Left cardiac atrium (tissue), 4 donors: ENCODE data around the gene TUB. TPM values are rescaled to one million over a fixed set of nuclear protein-coding genes. Genes with fewer than 3 reads are reported as not detected.
A peak's percentile ranks its signal among the peaks of the same experiment; 100 is the strongest.

ENCODE experiments used
- ATAC-seq, 2 donors: fragments of 200-7000 bp; cut with Tn5 transposase; one replicate each; pipeline ENCODE4 v1.9.1; 2020; ENCODE audit warnings: mild to moderate bottlenecking in 2 of 2, moderate library complexity in 2 of 2
- DNase-seq: peaks from one replicate; pipeline ENCODE4 v3.0.0-alpha.2; 2020
- intact Hi-C, 2 donors: fragments of 100-400 bp; cut with DNase I; formaldehyde crosslinking; loops; one replicate each; pipeline versions ENCODE4 v1.14.1 to v1.15.1; 2022 to 2023
- total RNA-seq, 2 donors: library from RNA; stranded (reverse); fragmentation: NEBNext Ultra II Directional; extraction: Animal tissue kit (Norgen Biotek cat#: 25700); gene quantifications; one replicate each; pipeline ENCODE4 v1.2.1, GENCODE V29; 2021
- donor health status: DM: no; HTN: yes; CAD: no.
- donor health status: DM: no; HTN: yes; CAD: no; lungs with severe emphysema.
- donor health status: DM: yes; HTN: yes; CAD: no.
- donor health status: Dilated cardiomyopathy.

The TUB gene
- total RNA-seq, 2 donors from 2014 or later, result 11.6 to 13.1 TPM

- ATAC-seq, result no peak
- intact Hi-C loops, result no loop called here
- peak; percentile 9 for DNase-seq
Observed at GRCh38 chr11:8084352-8084751, 3.3 kb downstream of the TUB start.

- no peak for ATAC-seq
- intact Hi-C loops, result loop anchor here in 1 of 2 donors (5.0 kb wide), 1 partner anchor 48 kb away; no protein-coding TSS in a partner anchor
- DNase-seq, result no peak
Observed at GRCh38 chr11:8085011-8085645, 4.1 kb downstream of the TUB start.

- DNase-seq, result no peak
- peak in 1 of 2 donors; percentile 20 for ATAC-seq
- intact Hi-C loops, result loop anchor here in 1 of 2 donors (5.0 kb wide), 1 partner anchor 49 kb away; no protein-coding TSS in a partner anchor
Observed at GRCh38 chr11:8086001-8086479, 5.0 kb downstream of the TUB start.

GRCh38 chr11:8086571-8086970 lies 5.6 kb downstream of the TUB start:
- no peak for ATAC-seq
- peak; percentile 12 for DNase-seq
- intact Hi-C loops, result loop anchor here in 1 of 2 donors (5.0 kb wide), 1 partner anchor 49 kb away; no protein-coding TSS in a partner anchor

- intact Hi-C loops, result loop anchor here in 1 of 2 donors (5.0 kb wide), 1 partner anchor 50 kb away; no protein-coding TSS in a partner anchor
- ATAC-seq (no peak), DNase-seq (peak; percentile 16)
Observed at GRCh38 chr11:8087185-8087584, 6.2 kb downstream of the TUB start.

GRCh38 chr11:8087756-8088155 lies 6.7 kb downstream of the TUB start:
- intact Hi-C loops, result loop anchor here in 1 of 2 donors (5.0 kb wide), 1 partner anchor 50 kb away; no protein-coding TSS in a partner anchor
- ATAC-seq (no peak), DNase-seq (no peak)

GRCh38 chr11:8089791-8090510 lies 8.9 kb downstream of the TUB start:
- DNase-seq (no peak), ATAC-seq (no peak)
- intact Hi-C loops, result loop anchor here in 1 of 2 donors (5.0 to 10.0 kb wide), 3 partner anchors 53 to 195 kb away; no protein-coding TSS in a partner anchor

GRCh38 chr11:8090756-8091155 lies 9.7 kb downstream of the TUB start:
- no peak for ATAC-seq
- DNase-seq, result peak; percentile 43
- intact Hi-C loops, result loop anchor here in 1 of 2 donors (5.0 to 10.0 kb wide), 2 partner anchors 83 to 196 kb away; no protein-coding TSS in a partner anchor

GRCh38 chr11:8091721-8092120 lies 10.7 kb downstream of the TUB start:
- ATAC-seq (no peak), DNase-seq (peak; percentile 17)
- intact Hi-C loops, result loop anchor here (2.0 to 10.0 kb wide), 3 partner anchors 59 to 197 kb away; no protein-coding TSS in a partner anchor

GRCh38 chr11:8092587-8093424 lies 11.8 kb downstream of the TUB start:
- ATAC-seq, result peak; percentile 71 to 78
- intact Hi-C loops, result loop anchor here (2.0 to 10.0 kb wide), 3 partner anchors 60 to 198 kb away; no protein-coding TSS in a partner anchor
- peak; percentile 82 for DNase-seq

- intact Hi-C loops, result loop anchor here (2.0 to 10.0 kb wide), 3 partner anchors 61 to 199 kb away; no protein-coding TSS in a partner anchor
- no peak for ATAC-seq
- DNase-seq, result no peak
Observed at GRCh38 chr11:8093931-8094575, 13.0 kb downstream of the TUB start.

- ATAC-seq, result no peak
- intact Hi-C loops, result loop anchor here in 1 of 2 donors (5.0 to 10.0 kb wide), 2 partner anchors 87 to 200 kb away; no protein-coding TSS in a partner anchor
- DNase-seq, result no peak
Observed at GRCh38 chr11:8094656-8095055, 13.6 kb downstream of the TUB start.

- intact Hi-C loops, result loop anchor here in 1 of 2 donors (10.0 kb wide), 1 partner anchor 201 kb away; no protein-coding TSS in a partner anchor
- peak; percentile 17 for DNase-seq
Observed at GRCh38 chr11:8095371-8095770, 14.4 kb downstream of the TUB start.

GRCh38 chr11:8095806-8096522 lies 15.0 kb downstream of the TUB start:
- peak; percentile 10 for DNase-seq
- ATAC-seq, result no peak
- intact Hi-C loops, result loop anchor here in 1 of 2 donors (10.0 kb wide), 1 partner anchor 201 kb away; no protein-coding TSS in a partner anchor

More at GRCh38 chr11:8095371-8095770, 14.4 kb downstream of the TUB start:
- ATAC-seq, result no peak

GRCh38 chr11:8096575-8096974 lies 15.6 kb downstream of the TUB start:
- intact Hi-C loops, result loop anchor here in 1 of 2 donors (10.0 kb wide), 1 partner anchor 202 kb away; no protein-coding TSS in a partner anchor
- ATAC-seq, result no peak
- no peak for DNase-seq

GRCh38 chr11:8097062-8097461 lies 16.1 kb downstream of the TUB start:
- intact Hi-C loops, result loop anchor here in 1 of 2 donors (10.0 kb wide), 1 partner anchor 202 kb away; no protein-coding TSS in a partner anchor
- ATAC-seq (no peak), DNase-seq (no peak)

- ATAC-seq (no peak), DNase-seq (no peak)
- intact Hi-C loops, result loop anchor here in 1 of 2 donors (10.0 kb wide), 1 partner anchor 203 kb away; no protein-coding TSS in a partner anchor
Observed at GRCh38 chr11:8097468-8097867, 16.5 kb downstream of the TUB start.
